GM19372 (cell line): ENCODE data around the gene RAB10.
A peak's percentile ranks its signal among the peaks of the same experiment; 100 is the strongest.
"Not testable (repeated sequence)": the region's sequence is repeated elsewhere in the genome, so short reads cannot be mapped to it uniquely, and the experiment has no call there.

ENCODE experiments used
- ATAC-seq: cut with Tn5 transposase; IDR thresholded peaks from one replicate; pipeline ENCODE4 v1.9.1; 2021; ENCODE audit warnings: mild to moderate bottlenecking, low read depth, moderate library complexity; ENCODE audit not compliant: unreplicated experiment

The RAB10 gene

GRCh38 chr2:26054598-26055348 lies 20.9 kb downstream of the RAB10 start:
- no peak for ATAC-seq

GRCh38 chr2:26058390-26058789 lies 24.5 kb downstream of the RAB10 start:
- no peak for ATAC-seq

DNA sequence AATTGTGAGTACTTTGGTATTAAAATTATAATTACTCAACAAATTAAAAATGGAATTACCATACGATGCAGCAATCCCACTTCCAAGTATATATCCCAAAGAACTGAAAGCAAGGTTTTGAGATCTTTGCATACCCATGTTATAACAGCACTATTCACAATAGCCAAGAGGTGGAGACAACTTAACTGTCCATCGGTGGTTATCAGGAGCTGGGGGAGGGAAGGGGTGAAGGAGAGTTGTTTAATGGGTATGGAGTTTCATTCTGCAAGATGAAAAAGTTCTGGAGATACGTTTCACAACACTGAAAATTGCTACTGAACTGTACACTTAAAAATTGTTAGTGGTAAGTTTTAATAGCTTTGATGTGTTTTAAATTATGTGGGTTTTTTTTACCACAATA lies 25.7 kb downstream of the RAB10 start:
- no peak for ATAC-seq

- ATAC-seq: no peak
These were observed 27.7 kb downstream of the RAB10 start for GRCh38 chr2:26061539-26061938.

DNA sequence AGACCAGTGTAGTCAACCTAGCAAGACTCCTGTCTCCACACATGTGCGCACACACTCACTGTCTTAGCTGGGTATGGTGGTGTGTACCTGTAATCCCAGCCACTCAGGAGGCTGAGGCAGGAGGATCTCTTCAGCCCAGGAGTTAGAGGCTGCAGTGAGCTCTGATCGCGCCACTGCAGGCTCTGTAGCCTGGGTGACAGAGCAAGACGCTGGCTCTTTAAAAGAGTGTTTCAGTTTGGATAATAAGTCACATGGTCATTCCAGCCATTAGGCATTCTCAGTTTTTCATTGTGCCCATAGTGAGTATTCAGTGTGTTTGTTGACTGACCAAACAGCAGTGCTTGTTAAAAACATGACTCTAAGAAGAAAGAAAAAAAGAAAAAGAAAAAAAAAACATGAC lies 31.0 kb downstream of the RAB10 start:
- no peak for ATAC-seq

- no peak for ATAC-seq
These were observed 33.5 kb downstream of the RAB10 start for GRCh38 chr2:26067186-26067974.

DNA sequence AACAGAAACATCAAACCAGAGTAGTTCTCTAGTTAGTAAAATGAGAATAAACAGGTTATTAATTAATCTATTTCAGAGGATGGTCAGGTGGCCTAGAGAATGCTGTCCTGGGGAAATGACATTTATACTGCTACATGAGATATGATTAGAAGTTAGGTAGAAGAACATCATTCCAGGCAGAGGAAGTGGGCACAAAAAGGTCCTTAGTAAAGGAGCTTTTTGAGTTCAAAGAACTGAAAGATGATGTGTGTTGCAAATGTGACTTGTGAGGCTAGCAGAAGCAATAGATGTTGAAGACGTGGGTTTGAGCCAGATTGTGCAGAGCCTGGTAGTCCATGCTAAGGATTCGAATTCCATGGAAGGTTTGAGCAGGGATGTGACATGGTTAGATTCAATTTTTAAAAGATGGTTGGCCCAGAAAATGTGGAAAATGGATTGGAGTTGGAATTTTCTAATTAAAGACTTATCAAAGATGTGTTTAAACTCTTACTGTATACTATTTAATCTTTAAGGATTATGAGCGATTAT lies 34.2 kb downstream of the RAB10 start:
- no peak for ATAC-seq

DNA sequence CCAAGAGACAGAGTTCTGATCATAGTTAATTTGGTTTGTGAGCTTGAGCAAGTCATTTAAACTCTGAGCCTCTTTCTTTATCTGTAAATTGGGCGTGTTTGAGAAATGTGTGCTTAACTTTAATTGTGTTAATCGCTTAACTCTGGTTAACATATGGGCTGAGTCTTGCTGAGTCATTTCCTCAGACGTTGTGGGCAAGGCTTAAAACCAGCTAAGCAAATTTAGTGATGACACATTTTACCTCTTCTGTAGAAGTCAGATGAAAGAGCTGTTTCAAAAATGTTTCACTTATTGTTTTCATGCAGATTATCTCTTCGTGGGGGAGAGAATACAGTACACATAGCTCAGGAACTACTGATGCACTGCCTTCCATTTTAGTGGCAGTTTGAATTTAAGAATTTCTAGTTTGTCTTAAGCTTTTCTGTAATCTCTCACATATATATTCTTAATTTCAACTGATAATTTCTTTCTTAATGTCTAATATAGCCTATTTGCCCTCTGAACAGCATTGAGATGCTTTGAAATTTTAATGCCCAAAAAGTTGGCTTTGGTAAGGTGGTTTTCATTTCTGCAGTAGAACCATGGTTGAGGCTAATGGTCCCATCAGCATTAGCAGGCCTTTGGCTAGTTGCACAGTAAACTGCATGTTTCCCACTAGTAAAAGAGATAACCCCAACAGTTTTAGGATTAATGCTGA lies 34.9 kb downstream of the RAB10 start:
- ATAC-seq: peak; percentile 77

- no peak for ATAC-seq
These were observed 36.8 kb downstream of the RAB10 start for GRCh38 chr2:26070730-26071129.

DNA sequence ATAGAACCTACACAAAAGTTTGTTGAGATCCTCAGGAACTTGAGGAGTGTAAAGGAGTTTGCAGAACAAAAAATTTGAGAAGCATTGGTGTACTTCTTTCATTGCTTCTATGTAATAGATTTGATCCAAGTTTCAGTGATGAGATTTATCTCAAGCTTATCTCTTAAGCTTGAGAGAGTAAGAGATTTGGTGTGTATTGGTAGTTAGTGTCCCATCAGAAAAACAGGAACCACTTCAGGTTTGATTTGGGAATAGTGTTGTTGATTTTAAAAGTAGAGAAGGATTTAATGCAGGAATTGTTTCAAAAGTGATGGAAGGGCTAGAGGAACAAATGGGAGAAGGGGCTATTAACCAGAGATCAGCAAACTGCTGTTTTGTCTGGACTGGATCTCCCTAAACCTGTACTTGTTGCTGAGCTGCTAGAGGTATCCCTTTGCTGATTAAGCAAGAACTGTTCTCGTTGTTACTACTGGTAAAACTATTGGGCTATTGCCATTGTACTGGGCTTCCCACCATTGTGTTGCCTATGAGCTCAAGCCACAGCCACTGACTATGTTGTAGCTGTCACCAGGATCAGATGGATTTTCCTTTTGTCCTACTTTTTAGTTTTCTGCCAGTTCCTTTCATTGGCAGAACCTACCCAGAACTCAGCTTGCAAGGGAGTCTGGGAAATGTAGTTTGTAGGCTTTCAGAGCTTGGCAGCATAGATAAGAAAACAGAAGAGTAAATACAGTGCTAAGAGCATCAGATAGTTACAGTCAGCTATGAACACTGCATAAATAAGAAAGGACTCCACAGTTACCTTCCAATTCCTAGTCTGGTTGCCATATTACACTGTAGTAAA lies 39.3 kb downstream of the RAB10 start:
- no peak for ATAC-seq

DNA sequence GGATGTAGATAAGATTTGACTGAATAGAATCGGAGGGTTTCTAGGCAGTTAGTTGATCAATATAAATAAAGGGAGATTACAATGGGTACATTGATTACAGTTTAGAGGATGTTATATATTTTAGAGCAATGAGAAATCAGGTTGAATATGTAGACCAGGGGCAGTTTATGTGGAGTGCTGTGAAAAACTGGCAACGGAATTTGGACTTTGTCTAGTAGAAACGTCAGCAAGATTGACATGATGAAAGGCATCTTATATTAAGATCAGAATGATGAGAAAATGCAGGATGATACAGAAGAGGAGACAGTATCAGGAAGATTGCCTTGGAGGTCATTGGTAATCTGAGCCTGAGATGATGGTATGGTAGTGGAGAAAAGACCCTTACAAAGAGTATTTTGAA lies 39.9 kb downstream of the RAB10 start:
- ATAC-seq: no peak

GRCh38 chr2:26074676-26075075 lies 40.8 kb downstream of the RAB10 start:
- ATAC-seq: no peak

DNA sequence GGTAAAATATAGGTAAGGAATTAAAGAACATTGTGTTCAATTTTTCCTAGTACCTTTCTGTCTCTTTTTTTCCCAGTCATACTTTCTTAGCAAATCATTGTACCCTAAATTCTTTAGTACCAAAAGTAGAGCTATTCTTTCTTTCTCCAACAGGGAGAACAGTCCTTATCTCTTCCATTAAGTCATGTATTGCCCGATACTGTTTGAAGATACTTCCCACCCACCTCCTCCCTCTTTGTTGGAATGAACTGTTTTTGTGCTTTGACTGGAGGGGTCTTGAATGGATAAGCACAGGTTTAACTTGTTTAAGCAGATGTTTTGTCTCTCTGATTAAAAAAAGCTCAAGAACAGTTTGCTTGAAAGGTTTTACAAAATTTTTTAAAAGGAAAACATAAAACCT lies 41.3 kb downstream of the RAB10 start:
- ATAC-seq: no peak

GRCh38 chr2:26076001-26076587 lies 42.2 kb downstream of the RAB10 start:
- ATAC-seq: no peak

GRCh38 chr2:26077291-26077690 lies 43.4 kb downstream of the RAB10 start:
- no peak for ATAC-seq

DNA sequence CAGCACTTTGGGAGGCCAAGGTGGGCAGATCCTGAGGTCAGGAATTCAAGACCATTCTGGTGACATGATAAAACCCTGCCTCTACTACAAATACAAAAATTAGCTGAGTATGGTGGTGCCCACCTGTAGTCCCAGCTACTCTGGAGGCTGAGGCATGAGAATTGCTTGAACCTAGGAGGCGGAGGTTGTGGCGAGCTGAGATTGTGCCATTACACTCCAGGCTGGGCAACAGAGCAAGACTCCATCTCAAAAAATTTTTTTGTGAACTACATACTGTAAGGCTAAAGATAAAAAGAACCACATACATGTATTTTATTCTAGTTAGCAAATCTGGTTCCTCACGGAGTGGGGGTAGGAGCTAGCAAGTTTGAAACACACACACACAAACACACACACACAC lies 45.1 kb downstream of the RAB10 start:
- ATAC-seq: no peak

DNA sequence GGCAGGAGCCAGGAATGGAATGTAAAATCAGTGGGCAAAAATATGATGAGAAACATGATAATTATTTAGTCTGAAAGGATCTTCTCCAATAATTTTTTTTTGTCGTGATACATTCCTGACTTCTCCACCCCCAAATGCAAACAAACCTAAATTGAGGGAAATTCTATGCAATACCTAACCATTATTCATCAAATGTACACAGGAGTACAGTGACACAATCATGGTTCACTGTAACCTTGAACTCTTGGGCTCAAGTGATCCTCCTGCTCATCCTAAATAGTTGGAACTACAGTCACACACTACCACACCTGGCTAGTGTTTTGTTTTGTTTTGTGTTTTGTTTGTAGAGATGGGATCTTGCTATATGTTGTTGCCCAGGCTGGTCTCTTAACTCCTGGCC lies 46.5 kb downstream of the RAB10 start:
- ATAC-seq: no peak

- ATAC-seq: not testable (repeated sequence)
These were observed 47.0 kb downstream of the RAB10 start for GRCh38 chr2:26080925-26081324.

GRCh38 chr2:26081556-26081955 lies 47.7 kb downstream of the RAB10 start:
- ATAC-seq: no peak

DNA sequence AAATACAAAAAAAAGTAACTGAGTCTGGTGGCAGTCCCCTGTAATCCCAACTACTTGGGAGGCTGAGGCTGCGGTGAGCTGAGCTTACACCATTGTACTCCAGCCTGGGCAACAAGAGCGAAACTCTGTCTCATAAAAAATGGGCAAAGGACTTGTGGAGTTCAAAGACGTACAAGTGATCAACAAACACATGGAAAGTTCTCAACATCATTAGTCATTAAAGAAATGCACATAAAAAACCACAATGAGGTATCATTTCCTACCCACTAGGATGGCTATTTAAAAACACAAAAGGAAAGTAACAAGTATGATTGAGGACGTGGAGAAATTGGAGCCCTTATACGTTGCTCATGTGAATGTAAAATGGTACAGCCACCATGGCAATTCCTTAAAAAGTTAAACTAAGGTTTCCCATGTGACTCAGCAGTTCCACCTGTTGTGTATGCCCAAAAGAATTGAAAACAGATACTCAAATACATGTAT lies 52.3 kb downstream of the RAB10 start:
- no peak for ATAC-seq
